ENCODE measurements around the gene NCOA5.

DNA sequence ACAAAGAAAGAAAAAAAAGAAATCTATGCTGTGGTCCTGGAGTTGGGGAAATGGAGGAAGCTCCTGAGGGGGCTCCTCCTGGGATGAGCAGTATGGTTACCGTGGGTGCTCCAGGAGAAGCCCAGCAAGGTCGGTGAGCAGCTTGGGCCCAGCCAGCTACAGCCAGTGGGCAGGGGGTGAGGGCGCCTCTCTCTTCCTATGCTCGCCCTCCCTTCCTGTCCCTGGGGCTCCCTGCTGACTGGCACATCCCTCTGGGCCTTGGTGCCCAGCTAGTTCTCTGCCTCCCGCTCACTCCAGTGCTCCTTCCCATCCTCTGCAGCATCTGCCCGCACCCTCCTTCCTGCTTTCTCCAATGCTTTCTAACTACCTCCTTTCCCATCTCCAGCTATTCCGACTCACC, 45.0 kb upstream of the NCOA5 start:
- TF ChIP-seq, protein P1, sequence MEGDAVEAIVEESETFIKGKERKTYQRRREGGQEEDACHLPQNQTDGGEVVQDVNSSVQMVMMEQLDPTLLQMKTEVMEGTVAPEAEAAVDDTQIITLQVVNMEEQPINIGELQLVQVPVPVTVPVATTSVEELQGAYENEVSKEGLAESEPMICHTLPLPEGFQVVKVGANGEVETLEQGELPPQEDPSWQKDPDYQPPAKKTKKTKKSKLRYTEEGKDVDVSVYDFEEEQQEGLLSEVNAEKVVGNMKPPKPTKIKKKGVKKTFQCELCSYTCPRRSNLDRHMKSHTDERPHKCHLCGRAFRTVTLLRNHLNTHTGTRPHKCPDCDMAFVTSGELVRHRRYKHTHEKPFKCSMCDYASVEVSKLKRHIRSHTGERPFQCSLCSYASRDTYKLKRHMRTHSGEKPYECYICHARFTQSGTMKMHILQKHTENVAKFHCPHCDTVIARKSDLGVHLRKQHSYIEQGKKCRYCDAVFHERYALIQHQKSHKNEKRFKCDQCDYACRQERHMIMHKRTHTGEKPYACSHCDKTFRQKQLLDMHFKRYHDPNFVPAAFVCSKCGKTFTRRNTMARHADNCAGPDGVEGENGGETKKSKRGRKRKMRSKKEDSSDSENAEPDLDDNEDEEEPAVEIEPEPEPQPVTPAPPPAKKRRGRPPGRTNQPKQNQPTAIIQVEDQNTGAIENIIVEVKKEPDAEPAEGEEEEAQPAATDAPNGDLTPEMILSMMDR (IDR thresholded peaks at IDR 0.05): no peak
- TF ChIP-seq POLR2A (IDR thresholded peaks at IDR 0.05; ENCODE audit: low read depth): no peak
